ENCODE results near the gene SLC6A3. TPM values are rescaled to one million over a fixed set of nuclear protein-coding genes. Genes with fewer than 3 reads are reported as not detected.

SLC6A3 gene
- total RNA-seq, 1 donor from 2014 or later: 0.16 TPM

- no peak for TF ChIP-seq CTCF (conservative IDR thresholded peaks at IDR 0.05)
- H3K4me1 Mint-ChIP-seq: peaks cover 4% of the 10 kb centered on the region
- H3K36me3 Mint-ChIP-seq (ENCODE audit: low read depth): no peaks in the 10 kb centered on the region
- H3K9me3 Mint-ChIP-seq: no peaks in the 10 kb centered on the region
- H3K27me3 Mint-ChIP-seq (ENCODE audit: low read depth): peaks cover 24% of the 10 kb centered on the region
- DNase-seq (ENCODE audit: low read depth, low spot score): no peak
- H3K27ac Mint-ChIP-seq (ENCODE audit: unreplicated experiment): no peak overlapping the region
- no peak overlapping the region for H3K4me3 Mint-ChIP-seq
Observed at GRCh38 chr5:1356873-1357787, 88.1 kb downstream of the SLC6A3 start.

GRCh38 chr5:1354576-1354975 lies 90.7 kb downstream of the SLC6A3 start:
- peaks cover 4% of the 10 kb centered on the region for H3K4me1 Mint-ChIP-seq

GRCh38 chr5:1352231-1353219 lies 92.7 kb downstream of the SLC6A3 start:
- Mint-ChIP-seq H3K4me3 (peak overlapping the region; percentile 3), H3K27me3 (ENCODE audit: low read depth) (peaks cover 25% of the 10 kb centered on the region), H3K36me3 (ENCODE audit: low read depth) (no peaks in the 10 kb centered on the region), H3K27ac (ENCODE audit: unreplicated experiment) (no peak overlapping the region), H3K4me1 (peaks cover 4% of the 10 kb centered on the region), H3K9me3 (no peaks in the 10 kb centered on the region)
- no peak for TF ChIP-seq CTCF (conservative IDR thresholded peaks at IDR 0.05)
- no peak for DNase-seq (ENCODE audit: low read depth, low spot score)

More at GRCh38 chr5:1354576-1354975, 90.7 kb downstream of the SLC6A3 start:
- H3K36me3 Mint-ChIP-seq (ENCODE audit: low read depth): no peaks in the 10 kb centered on the region
- H3K4me3 Mint-ChIP-seq: no peak overlapping the region
- no peak for DNase-seq (ENCODE audit: low read depth, low spot score)
- peaks cover 25% of the 10 kb centered on the region for H3K27me3 Mint-ChIP-seq (ENCODE audit: low read depth)
- no peak for TF ChIP-seq CTCF (conservative IDR thresholded peaks at IDR 0.05)
- no peak overlapping the region for H3K27ac Mint-ChIP-seq (ENCODE audit: unreplicated experiment)
- no peaks in the 10 kb centered on the region for H3K9me3 Mint-ChIP-seq

- H3K36me3 Mint-ChIP-seq (ENCODE audit: low read depth): no peaks in the 10 kb centered on the region
- peaks cover 4% of the 10 kb centered on the region for H3K4me1 Mint-ChIP-seq
- no peaks in the 10 kb centered on the region for H3K9me3 Mint-ChIP-seq
- no peak for TF ChIP-seq CTCF (conservative IDR thresholded peaks at IDR 0.05)
- no peak overlapping the region for H3K27ac Mint-ChIP-seq (ENCODE audit: unreplicated experiment)
- no peak for DNase-seq (ENCODE audit: low read depth, low spot score)
- no peak overlapping the region for H3K4me3 Mint-ChIP-seq
- H3K27me3 Mint-ChIP-seq (ENCODE audit: low read depth): peaks cover 25% of the 10 kb centered on the region
Observed at GRCh38 chr5:1351156-1351555, 94.1 kb downstream of the SLC6A3 start.

- Mint-ChIP-seq H3K27me3 (ENCODE audit: low read depth) (peaks cover 17% of the 10 kb centered on the region), H3K27ac (ENCODE audit: unreplicated experiment) (no peak overlapping the region), H3K36me3 (ENCODE audit: low read depth) (no peaks in the 10 kb centered on the region), H3K4me3 (peak overlapping the region; percentile 76), H3K4me1 (peaks cover 8% of the 10 kb centered on the region), H3K9me3 (no peaks in the 10 kb centered on the region)
- no peak for TF ChIP-seq CTCF (conservative IDR thresholded peaks at IDR 0.05)
- no peak for DNase-seq (ENCODE audit: low read depth, low spot score)
Observed at GRCh38 chr5:1349246-1349645, 96.0 kb downstream of the SLC6A3 start.
